ENCODE results near the gene KNDC1.

GRCh38 chr10:133150656-133151055 lies 9.4 kb upstream of the KNDC1 start:
- TF ChIP-seq CTCF (conservative IDR thresholded peaks at IDR 0.05; ENCODE audit: low read depth in 2 of 2) (no peak), EZH2 (IDR thresholded peaks at IDR 0.05; ENCODE audit: low read depth, unreplicated experiment) (no peak), ZNF114 (CRISPR knock-in tag; IDR thresholded peaks at IDR 0.05) (no peak), REST (IDR thresholded peaks at IDR 0.05; ENCODE audit: unreplicated experiment) (no peak), NANOG (IDR thresholded peaks at IDR 0.05; ENCODE audit: borderline replicate concordance) (no peak)

All from GM23338 (cell line).